Neural cell (in vitro differentiated cells): ENCODE data around the gene TNP2. TPM values are rescaled to one million over a fixed set of nuclear protein-coding genes. Genes with fewer than 3 reads are reported as not detected.

ENCODE experiments used
- H2AFZ ChIP-seq: fragments of 200-600, 300-800 bp; sonication (generic), shearing (Covaris generic); 2 replicates; pipeline ENCODE4 v1.6.0; 2014; ENCODE audit warnings: low read depth, mild to moderate bottlenecking, antibody characterized with exemption, low read length, moderate library complexity
- H3F3A ChIP-seq: fragments of 200-600 bp; shearing (Covaris generic); 2 replicates; pipeline ENCODE4 v1.6.1; 2016; ENCODE audit warnings: mild to moderate bottlenecking, moderate library complexity, mixed read lengths, antibody characterized with exemption, low read length; ENCODE audit not compliant: insufficient read depth, poor library complexity, severe bottlenecking
- H3K27ac ChIP-seq: fragments of 200-600, 300-800 bp; sonication (generic), shearing (Covaris generic); 2 replicates; pipeline ENCODE4 v1.5.1; 2014; ENCODE audit warnings: mild to moderate bottlenecking, low read length, moderate library complexity
- H3K27me3 ChIP-seq: fragments of 300-800, 200-600 bp; sonication (generic), shearing (Covaris generic); 2 replicates; pipeline ENCODE4 v1.6.0; 2014; ENCODE audit warnings: mild to moderate bottlenecking, low read depth, low read length, moderate library complexity; ENCODE audit not compliant: insufficient read depth
- H3K36me3 ChIP-seq: fragments of 300-800, 200-600 bp; sonication (generic), shearing (Covaris generic); 2 replicates; pipeline ENCODE4 v1.5.1; 2014; ENCODE audit warnings: mild to moderate bottlenecking, antibody characterized with exemption, low read length, moderate library complexity; ENCODE audit not compliant: insufficient read depth
- H3K4me2 ChIP-seq: fragments of 300-800, 200-600 bp; sonication (generic), shearing (Covaris generic); 2 replicates; pipeline ENCODE4 v1.6.0; 2014; ENCODE audit warnings: mild to moderate bottlenecking, low read length
- H3K4me3 ChIP-seq: fragments of 300-800, 200-600 bp; sonication (generic), shearing (Covaris generic); 2 replicates; pipeline ENCODE4 v1.5.1; 2014; ENCODE audit warnings: mild to moderate bottlenecking, low read length, moderate library complexity
- H3K79me2 ChIP-seq: fragments of 200-600 bp; shearing (Covaris generic); replicated peaks from 2 replicates; pipeline ENCODE4 v1.6.0; 2014; ENCODE audit warnings: mild to moderate bottlenecking, low read length, moderate library complexity; ENCODE audit not compliant: insufficient read depth
- H3K9ac ChIP-seq: fragments of 300-800, 200-600 bp; sonication (generic), shearing (Covaris generic); 2 replicates; pipeline ENCODE4 v1.6.1; 2016; ENCODE audit warnings: mild to moderate bottlenecking, low read length, mixed read lengths
- H3K9me2 ChIP-seq: fragments of 200-600 bp; shearing (Covaris generic); 2 replicates; pipeline ENCODE4 v1.6.1; 2016; ENCODE audit warnings: mild to moderate bottlenecking, low read length, mixed read lengths; ENCODE audit not compliant: insufficient read depth
- H3K9me3 ChIP-seq: fragments of 200-600, 300-800 bp; sonication (generic), shearing (Covaris generic); 2 replicates; pipeline ENCODE4 v1.6.1; 2016; ENCODE audit warnings: mild to moderate bottlenecking, mixed run types, low read length, moderate library complexity, mixed read lengths
- H4K20me1 ChIP-seq: fragments of 200-600 bp; shearing (Covaris generic); 2 replicates; pipeline ENCODE4 v1.6.1; 2016; ENCODE audit warnings: mild to moderate bottlenecking, mixed run types; ENCODE audit not compliant: insufficient read depth
- EP300 ChIP-seq: fragments of 450-650 bp; conservative IDR thresholded peaks from 2 replicates; pipeline ENCODE4 v1.6.1; 2014; ENCODE audit warnings: antibody characterized with exemption, mild to moderate bottlenecking, moderate library complexity; ENCODE audit not compliant: poor library complexity, severe bottlenecking
- EZH2 ChIP-seq: fragments of 200-600, 300-800 bp; shearing (Covaris generic), sonication (generic); IDR thresholded peaks from 2 replicates; pipeline ENCODE4 v1.6.1; 2014; ENCODE audit warnings: antibody characterized with exemption, low read length, borderline replicate concordance, mild to moderate bottlenecking; ENCODE audit not compliant: insufficient read depth, poor library complexity, severe bottlenecking
- MXI1 ChIP-seq: fragments of 450-650 bp; conservative IDR thresholded peaks from 2 replicates; pipeline ENCODE4 v1.6.1; 2014; ENCODE audit warnings: antibody characterized with exemption, mild to moderate bottlenecking; ENCODE audit not compliant: poor library complexity, severe bottlenecking
- POLR2AphosphoS5 ChIP-seq: IDR thresholded peaks from 2 replicates; pipeline ENCODE4 v1.6.1; 2012
- RAD21 ChIP-seq: fragments of 450-650 bp; conservative IDR thresholded peaks from 2 replicates; pipeline ENCODE4 v1.6.1; 2014; ENCODE audit warnings: antibody characterized with exemption, mild to moderate bottlenecking, moderate library complexity
- REST ChIP-seq: IDR thresholded peaks from 2 replicates; pipeline ENCODE4 v1.6.1; 2012; ENCODE audit warnings: borderline replicate concordance
- SMC3 ChIP-seq: fragments of 450-650 bp; conservative IDR thresholded peaks from 2 replicates; pipeline ENCODE4 v1.6.1; 2014; ENCODE audit warnings: antibody characterized with exemption, mild to moderate bottlenecking, moderate library complexity; ENCODE audit not compliant: poor library complexity
- TAF1 ChIP-seq: IDR thresholded peaks from 2 replicates; pipeline ENCODE4 v1.6.1; 2012; ENCODE audit warnings: low read depth
- polyA plus RNA-seq: library from polyadenylated mRNA; depleted of rRNA; stranded (reverse); fragments of >200 nt; gene quantifications from 2 replicates; pipeline ENCODE4 v1.2.3, GENCODE V29; 2014
- TF ChIP-seq, protein P1 (sequence below): fragments of 450-650 bp; IDR thresholded peaks from 2 replicates; pipeline ENCODE4 v1.5.1; 2014; ENCODE audit warnings: antibody characterized with exemption, mild to moderate bottlenecking, moderate library complexity; ENCODE audit not compliant: poor library complexity, severe bottlenecking

The TNP2 gene
- polyA plus RNA-seq, 1 donor from 2014 or later, result not detected

GRCh38 chr16:11310634-11310977, 41.5 kb upstream of the TNP2 start:
- no peaks in the 10 kb centered on the region for H3F3A ChIP-seq
- H3K9me2 ChIP-seq, result no peaks in the 10 kb centered on the region
- H3K79me2 ChIP-seq, result no peaks in the 10 kb centered on the region
- H3K36me3 ChIP-seq, result no peaks in the 10 kb centered on the region
- no peak overlapping the region for H3K4me3 ChIP-seq
- H3K27me3 ChIP-seq, result no peaks in the 10 kb centered on the region
- no peak overlapping the region for H3K9ac ChIP-seq
- no peak overlapping the region for H3K27ac ChIP-seq
- H4K20me1 ChIP-seq, result no peaks in the 10 kb centered on the region
- H3K4me2 ChIP-seq, result no peak overlapping the region
- no peak overlapping the region for H2AFZ ChIP-seq
- no peak for TF ChIP-seq EP300
- no peak for TF ChIP-seq EZH2
- no peak for TF ChIP-seq RAD21
- TF ChIP-seq, protein P1, sequence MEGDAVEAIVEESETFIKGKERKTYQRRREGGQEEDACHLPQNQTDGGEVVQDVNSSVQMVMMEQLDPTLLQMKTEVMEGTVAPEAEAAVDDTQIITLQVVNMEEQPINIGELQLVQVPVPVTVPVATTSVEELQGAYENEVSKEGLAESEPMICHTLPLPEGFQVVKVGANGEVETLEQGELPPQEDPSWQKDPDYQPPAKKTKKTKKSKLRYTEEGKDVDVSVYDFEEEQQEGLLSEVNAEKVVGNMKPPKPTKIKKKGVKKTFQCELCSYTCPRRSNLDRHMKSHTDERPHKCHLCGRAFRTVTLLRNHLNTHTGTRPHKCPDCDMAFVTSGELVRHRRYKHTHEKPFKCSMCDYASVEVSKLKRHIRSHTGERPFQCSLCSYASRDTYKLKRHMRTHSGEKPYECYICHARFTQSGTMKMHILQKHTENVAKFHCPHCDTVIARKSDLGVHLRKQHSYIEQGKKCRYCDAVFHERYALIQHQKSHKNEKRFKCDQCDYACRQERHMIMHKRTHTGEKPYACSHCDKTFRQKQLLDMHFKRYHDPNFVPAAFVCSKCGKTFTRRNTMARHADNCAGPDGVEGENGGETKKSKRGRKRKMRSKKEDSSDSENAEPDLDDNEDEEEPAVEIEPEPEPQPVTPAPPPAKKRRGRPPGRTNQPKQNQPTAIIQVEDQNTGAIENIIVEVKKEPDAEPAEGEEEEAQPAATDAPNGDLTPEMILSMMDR, result no peak
- TF ChIP-seq POLR2AphosphoS5, result no peak
- no peak for TF ChIP-seq SMC3
- TF ChIP-seq TAF1, result no peak
- no peak for TF ChIP-seq MXI1
- no peak for TF ChIP-seq REST
- H3K9me3 ChIP-seq, result no peaks in the 10 kb centered on the region

DNA sequence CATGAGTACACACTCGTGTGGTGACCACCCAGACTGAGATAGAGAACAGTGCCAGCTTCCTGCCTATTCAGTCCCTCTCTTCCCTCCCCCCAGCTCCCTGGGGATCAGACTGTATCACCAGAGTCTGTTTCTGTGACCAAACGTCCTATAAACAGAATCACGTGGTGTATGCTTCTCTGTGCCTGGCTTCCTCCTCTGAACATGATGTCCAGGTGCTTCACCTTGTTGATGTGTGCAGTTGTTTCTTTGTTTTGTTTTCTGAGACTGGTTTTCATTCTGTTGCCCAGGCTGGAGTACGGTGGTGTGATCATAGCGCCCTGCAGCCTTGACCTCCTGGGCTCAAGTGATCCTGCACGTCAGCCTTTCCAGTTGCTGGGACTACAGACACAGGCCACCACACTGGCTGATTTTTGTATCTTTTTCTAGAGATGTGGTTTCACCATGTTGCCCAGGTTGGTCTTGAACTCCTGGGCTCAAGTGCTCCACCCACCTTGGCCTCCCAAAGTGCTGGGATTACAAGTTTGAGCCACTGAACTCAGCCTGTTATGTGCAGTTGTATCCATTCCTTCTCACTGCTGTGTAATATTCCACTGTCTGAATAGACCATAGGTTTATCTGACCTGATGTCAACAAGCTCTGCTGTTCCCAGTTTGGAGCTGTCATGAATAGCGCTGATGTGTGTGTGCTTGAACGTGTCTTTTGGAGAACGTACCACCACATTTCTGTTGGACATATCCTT, 40.9 kb upstream of the TNP2 start:
- no peaks in the 10 kb centered on the region for H3K9me3 ChIP-seq
- H3K36me3 ChIP-seq, result no peaks in the 10 kb centered on the region
- H3F3A ChIP-seq, result no peaks in the 10 kb centered on the region
- no peaks in the 10 kb centered on the region for H3K9me2 ChIP-seq
- H2AFZ ChIP-seq, result no peak overlapping the region
- TF ChIP-seq, protein P1, result no peak
- TF ChIP-seq POLR2AphosphoS5 (no peak), TAF1 (no peak), EP300 (no peak), MXI1 (no peak), REST (no peak), EZH2 (no peak), SMC3 (no peak)
- H3K4me3 ChIP-seq, result no peak overlapping the region
- no peaks in the 10 kb centered on the region for H3K27me3 ChIP-seq
- no peak overlapping the region for H3K9ac ChIP-seq
- no peaks in the 10 kb centered on the region for H3K79me2 ChIP-seq
- no peaks in the 10 kb centered on the region for H4K20me1 ChIP-seq
- H3K27ac ChIP-seq, result no peak overlapping the region
- H3K4me2 ChIP-seq, result no peak overlapping the region
